Left lung (tissue), 10 donors: Measurements from ENCODE around the gene WDPCP. TPM values are rescaled to one million over a fixed set of nuclear protein-coding genes. Genes with fewer than 3 reads are reported as not detected.
A peak's percentile ranks its signal among the peaks of the same experiment; 100 is the strongest.
"Not testable (repeated sequence)": the region's sequence is repeated elsewhere in the genome, so short reads cannot be mapped to it uniquely, and the experiment has no call there.

Source experiments
- ATAC-seq: fragments of 200-7000 bp; cut with Tn5 transposase; one replicate; pipeline ENCODE4 v1.9.1; 2020; ENCODE audit warnings: moderate library complexity
- DNase-seq, 4 donors: peaks; one replicate each; pipeline ENCODE4 v3.0.0-alpha.2; 2013 to 2020
- H3K27ac ChIP-seq, 2 donors: fragments of 200-600 bp; sonication (generic) in 1 of 2; one replicate each; pipeline versions ENCODE4 v1.5.0 to v1.8.0; 2020 to 2021
- H3K27me3 ChIP-seq, 2 donors: fragments of 200-600 bp; sonication (generic) in 1 of 2; one replicate each; pipeline versions ENCODE4 v1.5.0 to v1.8.0; 2020 to 2021
- H3K36me3 ChIP-seq, 2 donors: fragments of 200-600 bp; sonication (generic) in 1 of 2; one replicate each; pipeline versions ENCODE4 v1.5.0 to v1.8.0; 2020 to 2021
- H3K4me1 ChIP-seq, 2 donors: fragments of 200-600 bp; one replicate each; pipeline ENCODE4 v1.8.0; 2021
- H3K4me3 ChIP-seq, 2 donors: fragments of 200-600 bp; sonication (generic) in 1 of 2; one replicate each; pipeline versions ENCODE4 v1.5.0 to v1.8.0; 2020 to 2021; ENCODE audit warnings: mild to moderate bottlenecking in 1 of 2
- H3K9me3 ChIP-seq, 2 donors: fragments of 200-600 bp; sonication (generic) in 1 of 2; one replicate each; pipeline versions ENCODE4 v1.5.0 to v1.8.0; 2020 to 2021
- intact Hi-C, 2 donors: fragments of 100-400 bp; cut with DNase I; formaldehyde crosslinking; loops; one replicate each; pipeline versions ENCODE4 v1.11.2 to v1.14.2; 2022
- polyA plus RNA-seq, 6 donors: library from polyadenylated mRNA; unstranded; fragments of 120-200 nt; gene quantifications; one replicate each; pipeline ENCODE4 v1.2.1, GENCODE V29; 2013; ENCODE audit not compliant: insufficient read length in 6 of 6
- total RNA-seq, 2 donors: library from RNA; stranded (reverse); fragmentation: NEBNext Ultra II Directional; extraction: Animal tissue kit (Norgen Biotek cat#: 25700); gene quantifications; one replicate each; pipeline ENCODE4 v1.2.1, GENCODE V29; 2021
- TF ChIP-seq, protein P1 (sequence below), 2 donors: fragments of 200-600 bp; sonication (generic) in 1 of 2; IDR thresholded peaks; one replicate each; pipeline versions ENCODE4 v1.5.0 to v1.8.0; 2021; ENCODE audit warnings: antibody characterized with exemption in 2 of 2
- donor health status: DM: no; HTN: yes; CAD: no.
- donor health status: DM: no; HTN: no; CAD: no.

The WDPCP gene
- total and polyA plus RNA-seq, 8 donors = 9.0 to 17.5 (median 14.4) TPM

DNA sequence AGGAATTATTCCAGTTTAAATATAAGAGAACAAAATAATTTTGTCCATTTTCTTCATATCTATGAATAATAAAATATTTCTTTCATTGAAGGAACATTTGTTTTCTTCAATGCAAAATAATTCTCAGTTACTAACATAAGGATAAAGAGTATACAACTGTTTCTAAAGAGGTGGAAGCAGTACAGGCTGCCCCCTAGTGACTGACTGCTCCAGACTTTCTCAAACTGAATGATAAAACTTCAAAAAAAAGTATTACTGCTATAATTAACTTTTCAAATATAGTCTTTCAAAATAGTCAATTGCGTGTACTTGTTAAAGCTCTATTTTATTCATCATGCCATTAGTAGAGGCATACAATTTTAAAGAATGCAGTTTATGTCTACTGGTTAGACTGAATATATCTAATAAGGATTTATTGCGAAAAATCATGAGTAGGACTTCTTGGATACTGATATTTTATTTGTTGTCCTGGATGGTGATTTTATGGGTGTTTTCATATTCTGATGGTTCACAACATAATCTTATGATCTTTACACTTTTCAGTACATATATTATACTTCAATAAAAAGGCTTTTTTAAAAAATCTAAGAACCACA, 100.1 kb downstream of the WDPCP start:
- ATAC-seq (peak; percentile 38), DNase-seq (peak in 1 of 4 donors; percentile 52)
- Histone ChIP-seq H3K4me3 (no peak overlapping the region), H3K9me3 (no peaks in the 10 kb centered on the region), H3K36me3 (no peaks in the 10 kb centered on the region), H3K4me1 (no peaks in the 10 kb centered on the region), H3K27ac (no peak overlapping the region), H3K27me3 (no peaks in the 10 kb centered on the region)
- TF ChIP-seq, protein P1, sequence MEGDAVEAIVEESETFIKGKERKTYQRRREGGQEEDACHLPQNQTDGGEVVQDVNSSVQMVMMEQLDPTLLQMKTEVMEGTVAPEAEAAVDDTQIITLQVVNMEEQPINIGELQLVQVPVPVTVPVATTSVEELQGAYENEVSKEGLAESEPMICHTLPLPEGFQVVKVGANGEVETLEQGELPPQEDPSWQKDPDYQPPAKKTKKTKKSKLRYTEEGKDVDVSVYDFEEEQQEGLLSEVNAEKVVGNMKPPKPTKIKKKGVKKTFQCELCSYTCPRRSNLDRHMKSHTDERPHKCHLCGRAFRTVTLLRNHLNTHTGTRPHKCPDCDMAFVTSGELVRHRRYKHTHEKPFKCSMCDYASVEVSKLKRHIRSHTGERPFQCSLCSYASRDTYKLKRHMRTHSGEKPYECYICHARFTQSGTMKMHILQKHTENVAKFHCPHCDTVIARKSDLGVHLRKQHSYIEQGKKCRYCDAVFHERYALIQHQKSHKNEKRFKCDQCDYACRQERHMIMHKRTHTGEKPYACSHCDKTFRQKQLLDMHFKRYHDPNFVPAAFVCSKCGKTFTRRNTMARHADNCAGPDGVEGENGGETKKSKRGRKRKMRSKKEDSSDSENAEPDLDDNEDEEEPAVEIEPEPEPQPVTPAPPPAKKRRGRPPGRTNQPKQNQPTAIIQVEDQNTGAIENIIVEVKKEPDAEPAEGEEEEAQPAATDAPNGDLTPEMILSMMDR (IDR thresholded peaks at IDR 0.05) = peak in 1 of 2 donors; percentile 62
- intact Hi-C loops = no loop called here

DNA sequence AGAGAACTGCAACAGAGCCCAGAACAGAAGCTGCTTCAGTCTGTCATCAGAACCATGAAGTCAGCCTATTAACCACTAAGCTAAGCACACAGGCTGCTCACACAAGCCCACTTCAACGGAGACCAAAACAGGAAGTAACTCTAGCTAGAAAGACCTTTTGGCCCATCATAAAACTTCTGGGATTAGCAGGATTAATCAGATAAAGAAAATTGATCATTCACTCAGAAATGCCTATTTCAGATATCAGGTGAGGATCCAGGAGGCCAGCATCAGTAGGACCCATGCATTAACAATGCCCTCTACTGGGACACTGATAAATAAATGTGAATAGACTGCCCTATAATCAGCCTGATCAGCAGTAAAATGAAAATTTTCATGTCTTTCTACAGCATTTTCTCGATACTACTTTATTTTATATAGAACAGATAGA, 101.4 kb downstream of the WDPCP start:
- H3K4me1 ChIP-seq = no peaks in the 10 kb centered on the region
- ATAC-seq (no peak), DNase-seq (no peak)
- intact Hi-C loops = no loop called here
- H3K27ac ChIP-seq = no peak overlapping the region
- H3K27me3 ChIP-seq = no peaks in the 10 kb centered on the region
- H3K9me3 ChIP-seq = no peaks in the 10 kb centered on the region
- no peaks in the 10 kb centered on the region for H3K36me3 ChIP-seq
- H3K4me3 ChIP-seq = no peak overlapping the region
- TF ChIP-seq, protein P1 (IDR thresholded peaks at IDR 0.05) = no peak

DNA sequence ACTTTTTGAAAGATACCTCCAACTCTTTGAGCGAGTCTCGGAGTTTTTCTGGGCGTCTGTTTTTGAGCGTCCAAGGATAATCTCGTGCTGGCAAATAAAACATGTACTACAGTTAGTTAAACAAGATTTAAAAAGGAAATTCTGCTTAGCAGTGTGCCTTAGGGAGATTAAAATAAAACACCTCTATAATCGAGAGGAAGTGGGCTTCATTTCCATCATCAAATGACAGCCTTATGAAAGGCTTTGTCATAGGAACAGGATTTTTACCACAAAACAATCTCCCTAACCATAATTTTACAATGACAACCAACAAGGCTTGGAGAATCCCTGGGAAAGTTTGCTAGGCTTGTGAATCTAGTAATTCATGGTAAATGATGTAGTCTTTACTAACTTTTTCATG, 103.4 kb downstream of the WDPCP start:
- TF ChIP-seq, protein P1 (IDR thresholded peaks at IDR 0.05) = no peak
- no peak for ATAC-seq
- intact Hi-C loops = no loop called here

DNA sequence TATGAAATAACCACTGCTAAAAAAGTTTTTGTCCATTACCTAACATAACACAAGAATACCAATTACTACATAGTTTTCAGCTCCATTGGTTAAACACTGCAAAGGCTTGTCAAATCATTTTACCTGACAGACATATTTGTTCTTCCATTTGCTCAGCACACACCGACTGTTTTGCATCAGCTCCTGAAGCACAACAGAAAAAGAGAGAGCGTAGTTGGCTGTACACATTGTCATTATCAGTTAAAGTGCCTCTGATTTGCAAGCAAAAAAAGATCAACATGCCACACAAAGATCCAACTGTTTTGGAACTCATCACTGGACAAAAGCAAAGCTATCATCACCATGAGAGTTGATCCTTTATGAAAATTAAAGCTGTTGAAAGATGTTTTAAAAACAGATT, 103.8 kb downstream of the WDPCP start:
- no peak for DNase-seq
- Histone ChIP-seq H3K9me3 (no peaks in the 10 kb centered on the region), H3K36me3 (no peaks in the 10 kb centered on the region), H3K27me3 (no peaks in the 10 kb centered on the region), H3K27ac (no peak overlapping the region), H3K4me3 (no peak overlapping the region), H3K4me1 (no peaks in the 10 kb centered on the region)
- TF ChIP-seq, protein P1 (IDR thresholded peaks at IDR 0.05) = no peak
- intact Hi-C loops = no loop called here
- ATAC-seq = no peak

More for the DNA sequence above, 103.4 kb downstream of the WDPCP start:
- Histone ChIP-seq H3K9me3 (no peaks in the 10 kb centered on the region), H3K4me1 (no peaks in the 10 kb centered on the region), H3K27me3 (no peaks in the 10 kb centered on the region), H3K4me3 (no peak overlapping the region), H3K36me3 (no peaks in the 10 kb centered on the region), H3K27ac (no peak overlapping the region)
- DNase-seq = no peak

DNA sequence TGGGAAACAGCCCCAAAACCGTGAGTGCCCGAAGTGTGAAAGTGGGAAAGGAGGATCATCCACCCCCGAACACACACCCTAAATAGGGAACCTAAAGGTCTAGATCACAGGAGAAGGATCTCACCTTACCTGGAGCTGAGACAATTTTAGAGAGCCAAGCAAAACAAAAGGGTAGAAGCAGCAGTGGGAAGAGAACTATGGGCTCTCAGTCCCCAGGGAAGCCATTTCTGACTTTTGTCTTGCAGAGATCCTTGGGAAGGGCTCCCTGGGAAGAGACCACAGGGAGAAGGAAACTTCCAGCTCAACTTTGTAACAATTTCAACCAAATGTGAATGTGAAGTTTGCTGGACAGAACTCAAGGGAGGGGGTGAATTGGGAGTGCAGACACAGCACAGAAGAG, 110.6 kb downstream of the WDPCP start:
- DNase-seq = no peak
- ATAC-seq = no peak
- TF ChIP-seq, protein P1 (IDR thresholded peaks at IDR 0.05) = no peak

DNA sequence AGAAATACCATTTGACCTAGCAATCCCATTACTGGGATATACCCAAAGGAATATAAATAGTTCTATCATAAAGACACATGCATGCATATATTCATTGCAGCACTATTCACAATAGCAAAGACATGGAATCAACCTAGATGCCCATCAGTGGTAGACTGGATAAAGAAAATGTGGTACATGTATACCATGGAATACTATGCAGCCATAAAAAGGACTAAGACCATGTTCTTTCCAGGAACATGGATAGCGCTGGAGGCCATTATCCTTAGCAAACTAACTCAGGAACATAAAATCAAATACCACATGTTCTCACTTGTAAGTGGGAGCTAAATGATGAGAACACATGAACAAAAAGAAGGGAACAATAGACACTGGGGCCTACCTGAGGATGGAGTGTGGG, 119.0 kb downstream of the WDPCP start:
- ATAC-seq, intact Hi-C loops, DNase-seq, H3K27ac ChIP-seq, H3K9me3 ChIP-seq, H3K27me3 ChIP-seq, H3K4me3 ChIP-seq, H3K4me1 ChIP-seq, H3K36me3 ChIP-seq: not testable (repeated sequence)

More for the DNA sequence above, 110.6 kb downstream of the WDPCP start:
- Histone ChIP-seq H3K36me3 (no peaks in the 10 kb centered on the region), H3K4me1 (no peaks in the 10 kb centered on the region), H3K27me3 (no peaks in the 10 kb centered on the region), H3K9me3 (no peaks in the 10 kb centered on the region), H3K27ac (no peak overlapping the region), H3K4me3 (no peak overlapping the region)
- intact Hi-C loops = no loop called here
